ENCODE results near the gene RAB44. TPM values are rescaled to one million over a fixed set of nuclear protein-coding genes. Genes with fewer than 3 reads are reported as not detected.

RAB44 gene
- total and polyA plus RNA-seq, 9 of the 15 experiments (the other 6 are each of a cell fraction or from before 2014, with no cell fraction given) = not detected

GRCh38 chr6:36688063-36688738 lies 9.4 kb upstream of the RAB44 start:
- H3K36me3 ChIP-seq (ENCODE audit: control insufficient read depth, insufficient read depth, low read length) = no peaks in the 10 kb centered on the region; the same call in 2 of the 3 replicates
- H3K9me1 ChIP-seq (ENCODE audit: control insufficient read depth, insufficient read depth, low read length) = no peaks in the 10 kb centered on the region
- no peak overlapping the region for H3K27ac ChIP-seq (ENCODE audit: extremely low read depth, low read depth, low read length)
- POLR2A ChIA-PET = interaction anchor here (0.6 to 1.2 kb wide), 4 partner anchors 10 to 174 kb away, joined by 3 to 6 read pairs (median 3); partner anchors contain the start of gene CDKN1A
- 4% methylated on average over 5 of the region's 6 CpGs for WGBS (ENCODE audit: insufficient coverage, low coverage, missing lambda C conversion rate)
- H3K9me3 ChIP-seq (replicated peaks; ENCODE audit: control insufficient read depth, insufficient read depth, low read depth, low read length) = no peaks in the 10 kb centered on the region
- no TSS peak for BruUV-seq (replicated peaks)
- H4K20me1 ChIP-seq (replicated peaks; ENCODE audit: control insufficient read depth, insufficient read depth, low read length) = 0 out of 2 replicates have a peak, but pooled peaks cover 5% of the 10 kb centered on the region
- H3K4me3 ChIP-seq = no peak overlapping the region
- DNase-seq (ENCODE audit: extremely low read depth in 1 of 4, low spot score in 3 of 4) (no peak), ATAC-seq (no peak), FAIRE-seq (no peak)
- peaks cover 14 to 23% of the 10 kb centered on the region in 2 experiments; a peak in 3 of 5 replicates for H3K27me3 ChIP-seq (ENCODE audit: control insufficient read depth in 2 of 2, insufficient read depth in 2 of 2, low read length in 2 of 2)
- H3K4me1 ChIP-seq (replicated peaks in 1 of 2; ENCODE audit: control insufficient read depth in 2 of 2, insufficient read depth in 2 of 2, low read length in 2 of 2) = peaks cover 0 to 6% of the 10 kb centered on the region in 2 experiments; a peak in 2 of 5 replicates
- no peak overlapping the region for H3K9ac ChIP-seq (ENCODE audit: insufficient read depth in 1 of 2, low read depth in 2 of 2, low read length in 2 of 2)
- H3K79me2 ChIP-seq (ENCODE audit: control insufficient read depth, insufficient read depth, low read length) = no peaks in the 10 kb centered on the region
- intact Hi-C loops (cut with micrococcal nuclease) = no loop called here
- CTCF ChIA-PET (ENCODE audit: low intra/inter-chr PET ratio) = no interaction called here
- H2AFZ ChIP-seq (ENCODE audit: low read depth, low read length) = no peak overlapping the region
- no peak overlapping the region for H3K4me2 ChIP-seq (ENCODE audit: insufficient read depth, low read length)
- in situ Hi-C loops (cut with MboI) = no loop called here
- TF ChIP-seq RB1 (IDR thresholded peaks at IDR 0.05; ENCODE audit: low read depth) (no peak), ZNF717 (CRISPR knock-in tag; IDR thresholded peaks at IDR 0.05) (no peak), ZNF655 (CRISPR knock-in tag; IDR thresholded peaks at IDR 0.05) (no peak), CLOCK (CRISPR knock-in tag; IDR thresholded peaks at IDR 0.05; ENCODE audit: borderline replicate concordance) (no peak), ZNF121 (CRISPR knock-in tag; conservative IDR thresholded peaks at IDR 0.05) (no peak), FOS (IDR thresholded peaks at IDR 0.05; ENCODE audit: extremely low read depth, insufficient read length) (no peak), RNF219 (CRISPR knock-in tag; IDR thresholded peaks at IDR 0.05) (no peak), EZH2 (IDR thresholded peaks at IDR 0.05; ENCODE audit: borderline replicate concordance, low read depth, low read length) (no peak), ZBTB5 (IDR thresholded peaks at IDR 0.05) (no peak), GMEB1 (CRISPR knock-in tag; IDR thresholded peaks at IDR 0.05) (no peak), KLF6 (CRISPR knock-in tag; IDR thresholded peaks at IDR 0.05; ENCODE audit: borderline replicate concordance) (no peak), TRIM28 (IDR thresholded peaks at IDR 0.05) (no peak)

Measured in K562 (cell line).